ENCODE results near the gene CMSS1.

The CMSS1 gene

GRCh38 chr3:99960123-99960878 is 142.6 kb downstream of the CMSS1 start:
- no peak for DNase-seq (ENCODE audit: low read depth)

GRCh38 chr3:99960941-99961340 is 143.3 kb downstream of the CMSS1 start:
- DNase-seq (ENCODE audit: low read depth) = no peak

- no peak for DNase-seq (ENCODE audit: low read depth)
These were observed 144.3 kb downstream of the CMSS1 start for GRCh38 chr3:99961756-99962515.

GRCh38 chr3:99962703-99963102 is 145.0 kb downstream of the CMSS1 start:
- DNase-seq (ENCODE audit: low read depth) = no peak

GRCh38 chr3:99965077-99965476 is 147.4 kb downstream of the CMSS1 start:
- DNase-seq (ENCODE audit: low read depth) = no peak

- DNase-seq (ENCODE audit: low read depth) = no peak
These were observed 148.2 kb downstream of the CMSS1 start for GRCh38 chr3:99965681-99966408.

GRCh38 chr3:99966662-99967416 is 149.2 kb downstream of the CMSS1 start:
- no peak for DNase-seq (ENCODE audit: low read depth)

GRCh38 chr3:99967796-99968195 is 150.1 kb downstream of the CMSS1 start:
- DNase-seq (ENCODE audit: low read depth) = no peak

GRCh38 chr3:99969136-99969535 is 151.5 kb downstream of the CMSS1 start:
- DNase-seq (ENCODE audit: low read depth) = no peak

- DNase-seq (ENCODE audit: low read depth) = no peak
These were observed 152.5 kb downstream of the CMSS1 start for GRCh38 chr3:99970198-99970597.

GRCh38 chr3:99971761-99972160 is 154.1 kb downstream of the CMSS1 start:
- DNase-seq (ENCODE audit: low read depth) = no peak

GRCh38 chr3:99972380-99973104 is 154.9 kb downstream of the CMSS1 start:
- DNase-seq (ENCODE audit: low read depth) = no peak

GRCh38 chr3:99974989-99975388 is 157.3 kb downstream of the CMSS1 start:
- no peak for DNase-seq (ENCODE audit: low read depth)

- no peak for DNase-seq (ENCODE audit: low read depth)
These were observed 158.9 kb downstream of the CMSS1 start for GRCh38 chr3:99976584-99976983.

- DNase-seq (ENCODE audit: low read depth) = no peak
These were observed 160.6 kb downstream of the CMSS1 start for GRCh38 chr3:99978221-99978620.

GRCh38 chr3:99980606-99981005 is 162.9 kb downstream of the CMSS1 start:
- no peak for DNase-seq (ENCODE audit: low read depth)

- no peak for DNase-seq (ENCODE audit: low read depth)
These were observed 163.5 kb downstream of the CMSS1 start for GRCh38 chr3:99981138-99981537.

- DNase-seq (ENCODE audit: low read depth) = no peak
These were observed 165.0 kb downstream of the CMSS1 start for GRCh38 chr3:99982650-99983049.

- DNase-seq (ENCODE audit: low read depth) = no peak
These were observed 166.5 kb downstream of the CMSS1 start for GRCh38 chr3:99984139-99984538.

- DNase-seq (ENCODE audit: low read depth) = no peak
These were observed 167.0 kb downstream of the CMSS1 start for GRCh38 chr3:99984668-99985067.

- no peak for DNase-seq (ENCODE audit: low read depth)
These were observed 172.5 kb downstream of the CMSS1 start for GRCh38 chr3:99990179-99990578.
